ENCODE data around the gene TXNDC5.

The TXNDC5 gene

DNA sequence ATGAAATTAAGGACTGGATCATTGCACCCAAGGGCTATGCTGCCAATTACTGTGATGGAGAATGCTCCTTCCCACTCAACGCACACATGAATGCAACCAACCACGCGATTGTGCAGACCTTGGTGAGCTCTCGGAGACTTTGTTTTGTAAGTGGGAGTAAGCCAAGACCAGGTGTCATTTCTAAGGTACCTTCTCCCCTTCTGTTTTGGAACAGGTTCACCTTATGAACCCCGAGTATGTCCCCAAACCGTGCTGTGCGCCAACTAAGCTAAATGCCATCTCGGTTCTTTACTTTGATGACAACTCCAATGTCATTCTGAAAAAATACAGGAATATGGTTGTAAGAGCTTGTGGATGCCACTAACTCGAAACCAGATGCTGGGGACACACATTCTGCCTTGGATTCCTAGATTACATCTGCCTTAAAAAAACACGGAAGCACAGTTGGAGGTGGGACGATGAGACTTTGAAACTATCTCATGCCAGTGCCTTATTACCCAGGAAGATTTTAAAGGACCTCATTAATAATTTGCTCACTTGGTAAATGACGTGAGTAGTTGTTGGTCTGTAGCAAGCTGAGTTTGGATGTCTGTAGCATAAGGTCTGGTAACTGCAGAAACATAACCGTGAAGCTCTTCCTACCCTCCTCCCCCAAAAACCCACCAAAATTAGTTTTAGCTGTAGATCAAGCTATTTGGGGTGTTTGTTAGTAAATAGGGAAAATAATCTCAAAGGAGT lies 30.4 kb downstream of the TXNDC5 start:
- TF ChIP-seq, protein P1, sequence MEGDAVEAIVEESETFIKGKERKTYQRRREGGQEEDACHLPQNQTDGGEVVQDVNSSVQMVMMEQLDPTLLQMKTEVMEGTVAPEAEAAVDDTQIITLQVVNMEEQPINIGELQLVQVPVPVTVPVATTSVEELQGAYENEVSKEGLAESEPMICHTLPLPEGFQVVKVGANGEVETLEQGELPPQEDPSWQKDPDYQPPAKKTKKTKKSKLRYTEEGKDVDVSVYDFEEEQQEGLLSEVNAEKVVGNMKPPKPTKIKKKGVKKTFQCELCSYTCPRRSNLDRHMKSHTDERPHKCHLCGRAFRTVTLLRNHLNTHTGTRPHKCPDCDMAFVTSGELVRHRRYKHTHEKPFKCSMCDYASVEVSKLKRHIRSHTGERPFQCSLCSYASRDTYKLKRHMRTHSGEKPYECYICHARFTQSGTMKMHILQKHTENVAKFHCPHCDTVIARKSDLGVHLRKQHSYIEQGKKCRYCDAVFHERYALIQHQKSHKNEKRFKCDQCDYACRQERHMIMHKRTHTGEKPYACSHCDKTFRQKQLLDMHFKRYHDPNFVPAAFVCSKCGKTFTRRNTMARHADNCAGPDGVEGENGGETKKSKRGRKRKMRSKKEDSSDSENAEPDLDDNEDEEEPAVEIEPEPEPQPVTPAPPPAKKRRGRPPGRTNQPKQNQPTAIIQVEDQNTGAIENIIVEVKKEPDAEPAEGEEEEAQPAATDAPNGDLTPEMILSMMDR (conservative IDR thresholded peaks at IDR 0.05) = no peak
- no peak for TF ChIP-seq ZFX (IDR thresholded peaks at IDR 0.05)
- no peak overlapping the region for H3K27ac ChIP-seq

GRCh38 chr6:7879579-7879978 lies 31.0 kb downstream of the TXNDC5 start:
- H3K27ac ChIP-seq = no peak overlapping the region
- no peak for TF ChIP-seq ZFX (IDR thresholded peaks at IDR 0.05)
- TF ChIP-seq, protein P1 (conservative IDR thresholded peaks at IDR 0.05) = no peak

- TF ChIP-seq, protein P1 (conservative IDR thresholded peaks at IDR 0.05) = no peak
- no peak for TF ChIP-seq ZFX (IDR thresholded peaks at IDR 0.05)
- no peak overlapping the region for H3K27ac ChIP-seq
Measured at GRCh38 chr6:7879043-7879442, 31.5 kb downstream of the TXNDC5 start.

DNA sequence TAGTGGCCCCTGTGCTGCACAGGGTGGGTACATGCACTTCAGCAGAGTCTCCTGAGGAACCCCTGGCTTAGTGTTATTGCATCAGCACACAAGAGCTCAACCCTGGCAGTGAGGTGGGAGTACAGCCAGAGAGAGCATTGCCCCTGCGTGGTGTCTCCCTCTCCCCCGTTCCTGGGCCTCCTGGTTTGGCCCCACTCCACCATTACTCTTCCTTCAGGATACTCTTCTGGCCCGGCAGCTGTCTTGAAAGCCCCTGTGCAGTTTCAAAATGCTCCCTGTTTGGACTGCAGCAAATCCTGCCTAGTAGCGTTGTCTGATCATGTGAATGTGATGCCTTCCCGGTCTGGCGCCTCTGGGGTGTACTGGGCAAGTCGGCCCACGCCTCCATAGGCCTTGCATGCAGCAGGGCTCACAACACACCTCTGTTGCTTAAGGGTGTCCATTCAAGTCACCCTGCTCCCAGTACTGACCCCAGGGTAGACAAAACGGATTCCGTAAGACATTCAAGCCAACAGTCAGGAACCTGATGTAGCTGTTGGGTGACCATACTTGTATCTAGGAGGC lies 32.1 kb downstream of the TXNDC5 start:
- H3K27ac ChIP-seq = no peak overlapping the region
- TF ChIP-seq ZFX (IDR thresholded peaks at IDR 0.05) = no peak
- TF ChIP-seq, protein P1 (conservative IDR thresholded peaks at IDR 0.05) = no peak

- H3K27ac ChIP-seq = no peak overlapping the region
- no peak for TF ChIP-seq ZFX (IDR thresholded peaks at IDR 0.05)
- TF ChIP-seq, protein P1 (conservative IDR thresholded peaks at IDR 0.05) = no peak
Measured at GRCh38 chr6:7868926-7869325, 41.7 kb downstream of the TXNDC5 start.

- no peak overlapping the region for H3K27ac ChIP-seq
- TF ChIP-seq, protein P1 (conservative IDR thresholded peaks at IDR 0.05) = no peak
- no peak for TF ChIP-seq ZFX (IDR thresholded peaks at IDR 0.05)
Measured at GRCh38 chr6:7866526-7866925, 44.1 kb downstream of the TXNDC5 start.

GRCh38 chr6:7865781-7866180 lies 44.8 kb downstream of the TXNDC5 start:
- no peak for TF ChIP-seq ZFX (IDR thresholded peaks at IDR 0.05)
- TF ChIP-seq, protein P1 (conservative IDR thresholded peaks at IDR 0.05) = no peak
- no peak overlapping the region for H3K27ac ChIP-seq

Measured in C4-2B (cell line).